Frontal cortex (tissue), 4 donors: Measurements from ENCODE around the gene VOPP1. TPM values are rescaled to one million over a fixed set of nuclear protein-coding genes. Genes with fewer than 3 reads are reported as not detected.

Source experiments
- DNase-seq, 2 donors: peaks; one replicate each; pipeline ENCODE4 v3.0.0; 2012; ENCODE audit warnings: low spot score in 2 of 2
- FAIRE-seq: peaks from 2 replicates; lab custom pipeline; 2012; peaks lifted over from hg19 to GRCh38; lab: Jason Lieb, UNC
- total RNA-seq: library from RNA; depleted of rRNA; stranded (reverse); fragments of >200 nt; gene quantifications from one replicate; pipeline ENCODE4 v1.2.3, GENCODE V29; 2014
- donor health status: control.
- donor health status: control.
- donor health status: control.

VOPP1 gene
- total RNA-seq, 1 donor from 2014 or later, result 83.6 TPM

DNA sequence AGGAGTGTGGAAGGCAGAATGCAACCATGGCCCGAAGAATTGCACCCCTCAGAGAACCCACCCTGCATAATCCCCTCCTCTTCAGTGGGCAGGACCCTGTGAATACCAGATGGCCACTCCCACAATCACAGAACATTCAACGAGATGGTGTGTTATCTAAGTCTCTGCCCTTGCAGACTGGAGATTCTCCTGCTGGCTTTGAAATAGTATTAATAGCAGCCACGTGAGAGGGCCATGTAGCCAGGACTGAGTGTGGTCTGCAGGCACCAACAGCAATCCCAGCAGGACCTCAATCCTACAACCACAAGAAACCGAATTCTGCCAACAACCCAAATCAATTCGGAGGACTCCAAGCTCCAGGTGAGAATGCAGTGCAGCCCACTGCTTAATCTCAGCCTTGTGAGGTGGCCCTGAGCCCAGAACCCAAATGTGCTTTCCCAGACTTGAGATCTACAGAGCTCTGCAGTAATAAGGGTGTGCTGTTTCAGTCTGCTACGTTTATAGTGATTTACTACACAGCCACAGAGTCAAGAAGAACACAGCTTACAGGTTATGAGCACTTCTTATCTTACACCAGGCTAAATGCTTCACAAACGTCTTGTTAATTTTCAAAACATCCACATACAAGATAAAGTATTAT lies 72.1 kb downstream of the VOPP1 start:
- no peak for FAIRE-seq
- no peak for DNase-seq

GRCh38 chr7:55499591-55499990 lies 72.7 kb downstream of the VOPP1 start:
- no peak for FAIRE-seq
- no peak for DNase-seq

DNA sequence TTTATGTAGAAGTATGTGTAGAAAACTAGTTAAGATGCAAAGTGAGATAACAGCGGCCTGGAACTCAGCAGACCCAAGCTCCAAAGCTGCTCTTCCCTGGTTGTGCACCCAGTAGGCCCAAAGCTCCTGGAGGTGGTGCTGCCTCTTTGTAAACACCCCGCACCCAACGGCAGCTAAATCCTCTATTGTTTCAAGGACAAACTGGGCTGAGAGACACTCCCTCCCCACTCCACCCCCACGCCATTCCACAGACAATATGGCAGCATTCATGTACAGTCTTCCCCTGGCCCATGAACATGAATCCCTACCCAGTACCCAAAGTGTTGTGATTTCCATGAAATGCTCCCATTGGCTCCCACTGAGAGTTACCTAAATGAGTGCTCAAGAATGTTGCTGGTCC lies 73.5 kb downstream of the VOPP1 start:
- FAIRE-seq (no peak), DNase-seq (no peak)

GRCh38 chr7:55498142-55498541 lies 74.2 kb downstream of the VOPP1 start:
- DNase-seq, result no peak
- FAIRE-seq, result no peak

GRCh38 chr7:55497521-55497920 lies 74.8 kb downstream of the VOPP1 start:
- DNase-seq (no peak), FAIRE-seq (no peak)

DNA sequence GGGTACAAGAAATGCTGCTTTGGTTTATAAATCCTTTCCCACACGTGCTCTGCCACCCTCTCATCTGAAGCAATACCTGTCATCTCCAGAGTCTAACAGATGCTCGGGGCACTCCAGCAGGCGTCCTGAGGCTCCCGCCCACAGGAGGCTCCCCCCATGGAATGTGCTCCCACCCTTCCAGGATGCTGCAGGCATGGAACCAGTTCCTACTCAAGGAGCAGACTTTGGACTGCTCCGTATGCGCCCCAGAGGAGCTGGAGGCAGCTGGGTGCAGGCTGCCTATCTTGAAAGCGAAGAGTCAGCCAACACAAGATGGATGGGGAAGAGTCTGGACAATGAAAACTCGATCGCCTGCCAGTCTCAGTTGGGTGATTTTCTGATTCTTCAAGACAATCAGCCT lies 75.4 kb downstream of the VOPP1 start:
- no peak for FAIRE-seq

GRCh38 chr7:55494951-55495350 lies 77.4 kb downstream of the VOPP1 start:
- FAIRE-seq, result no peak
- DNase-seq, result no peak

More for the DNA sequence above, 75.4 kb downstream of the VOPP1 start:
- no peak for DNase-seq

- no peak for FAIRE-seq
- DNase-seq, result no peak
Measured at GRCh38 chr7:55493408-55493807, 78.9 kb downstream of the VOPP1 start.

DNA sequence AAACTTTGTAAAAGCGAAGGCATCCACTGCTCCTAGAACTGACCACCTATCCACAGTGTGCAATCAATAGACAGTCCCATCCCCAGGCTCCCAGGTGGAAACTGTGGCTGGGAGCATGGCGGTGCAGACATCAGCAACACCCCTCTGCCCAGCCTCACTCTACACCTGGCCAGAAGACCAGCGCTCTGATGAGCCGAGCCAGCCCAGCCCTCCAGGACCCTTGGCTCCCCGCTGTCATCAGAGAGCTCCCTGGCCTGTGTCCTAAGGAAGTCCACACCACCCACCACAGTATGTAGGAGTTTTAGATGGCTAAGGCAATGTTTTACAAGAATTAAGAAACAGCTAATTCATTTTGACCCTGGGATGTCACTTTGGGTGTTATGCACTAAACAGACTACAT lies 81.0 kb downstream of the VOPP1 start:
- DNase-seq (no peak), FAIRE-seq (no peak)

DNA sequence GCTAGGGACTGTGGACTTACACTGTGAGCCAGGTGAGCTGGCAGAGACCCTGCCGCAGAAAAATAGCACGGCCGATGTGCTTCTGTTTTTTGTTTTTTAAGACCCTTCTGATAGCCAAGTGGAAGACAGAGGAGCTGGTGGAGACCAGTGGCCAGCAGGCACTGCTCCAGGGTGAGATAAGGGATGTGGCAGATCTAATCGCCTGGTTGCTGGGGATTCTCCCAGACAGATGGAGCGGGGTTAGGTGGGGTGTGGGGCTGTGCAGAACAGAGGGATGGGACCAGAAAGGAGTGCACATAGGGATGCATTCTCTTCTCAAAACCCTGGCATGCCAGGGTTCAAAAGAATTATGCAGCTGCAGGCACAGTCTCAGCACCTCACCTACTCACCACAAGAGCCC lies 82.2 kb downstream of the VOPP1 start:
- FAIRE-seq (no peak), DNase-seq (no peak)

GRCh38 chr7:55489552-55489951 lies 82.8 kb downstream of the VOPP1 start:
- FAIRE-seq, result no peak

GRCh38 chr7:55488804-55489340 lies 83.4 kb downstream of the VOPP1 start:
- FAIRE-seq (no peak), DNase-seq (no peak)

More at GRCh38 chr7:55489552-55489951, 82.8 kb downstream of the VOPP1 start:
- DNase-seq, result no peak

DNA sequence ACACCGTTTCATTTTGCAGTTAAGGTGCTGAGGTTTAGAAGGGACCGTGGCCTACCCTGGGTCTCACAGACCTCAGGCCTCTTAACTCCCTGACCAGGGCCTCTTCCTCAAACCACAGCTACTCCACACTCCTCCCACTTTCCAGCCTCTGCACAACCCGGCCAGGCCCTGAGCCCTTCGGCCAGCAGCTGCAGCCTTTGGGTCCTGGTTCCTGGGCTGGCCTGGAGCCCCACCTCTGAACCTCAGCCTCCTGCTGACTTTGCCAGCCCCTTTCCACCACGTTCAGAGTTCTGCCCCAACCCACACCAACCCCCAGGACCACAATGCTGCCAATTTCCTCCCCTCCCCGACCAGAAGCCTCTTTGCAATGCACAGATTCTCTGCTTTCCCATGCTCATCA lies 84.1 kb downstream of the VOPP1 start:
- FAIRE-seq, result no peak
- no peak for DNase-seq

DNA sequence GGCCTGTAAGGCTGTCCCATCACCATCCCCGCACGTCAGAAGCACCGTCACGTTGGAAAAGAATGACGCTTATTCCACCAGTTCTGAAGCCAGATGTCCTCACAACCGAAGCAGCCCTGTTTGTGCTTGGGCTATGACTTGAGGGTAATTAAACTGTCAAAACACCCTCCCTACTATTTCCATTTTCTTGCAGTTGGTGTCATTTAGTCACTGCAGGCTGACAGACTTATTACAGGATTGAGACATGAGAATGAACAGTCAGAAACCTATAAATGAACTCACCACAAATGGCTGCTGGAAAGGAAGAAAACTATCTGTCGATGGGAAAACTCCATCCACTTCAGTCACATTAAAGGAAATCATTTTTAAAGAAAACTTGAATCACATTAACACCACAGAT lies 85.3 kb downstream of the VOPP1 start:
- FAIRE-seq, result no peak
- no peak for DNase-seq

- DNase-seq, result no peak
Measured at GRCh38 chr7:55486192-55486590, 86.1 kb downstream of the VOPP1 start.

GRCh38 chr7:55485501-55486191 lies 86.7 kb downstream of the VOPP1 start:
- FAIRE-seq (no peak), DNase-seq (no peak)

More at GRCh38 chr7:55486192-55486590, 86.1 kb downstream of the VOPP1 start:
- FAIRE-seq, result no peak

DNA sequence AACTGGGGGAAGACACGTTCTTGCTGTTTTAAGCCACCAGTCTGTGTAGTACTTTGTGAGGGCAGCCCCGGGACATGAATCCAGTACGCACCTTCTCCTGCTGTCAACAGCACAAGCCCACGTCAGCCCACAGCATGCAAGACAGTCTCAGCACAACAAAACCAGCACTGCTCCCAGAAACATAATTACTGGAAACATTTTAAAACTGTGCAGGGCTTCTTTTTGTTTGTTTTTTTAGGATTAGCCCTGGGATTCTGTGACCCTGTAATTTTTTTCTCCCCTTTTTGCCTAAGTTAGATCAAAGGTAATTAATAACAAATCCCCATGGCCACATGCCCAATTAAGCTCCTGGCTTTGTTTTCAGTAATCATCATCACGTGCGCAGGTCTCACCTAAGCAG lies 87.5 kb downstream of the VOPP1 start:
- FAIRE-seq (no peak), DNase-seq (no peak)

GRCh38 chr7:55484241-55484640 lies 88.1 kb downstream of the VOPP1 start:
- FAIRE-seq (no peak), DNase-seq (no peak)

DNA sequence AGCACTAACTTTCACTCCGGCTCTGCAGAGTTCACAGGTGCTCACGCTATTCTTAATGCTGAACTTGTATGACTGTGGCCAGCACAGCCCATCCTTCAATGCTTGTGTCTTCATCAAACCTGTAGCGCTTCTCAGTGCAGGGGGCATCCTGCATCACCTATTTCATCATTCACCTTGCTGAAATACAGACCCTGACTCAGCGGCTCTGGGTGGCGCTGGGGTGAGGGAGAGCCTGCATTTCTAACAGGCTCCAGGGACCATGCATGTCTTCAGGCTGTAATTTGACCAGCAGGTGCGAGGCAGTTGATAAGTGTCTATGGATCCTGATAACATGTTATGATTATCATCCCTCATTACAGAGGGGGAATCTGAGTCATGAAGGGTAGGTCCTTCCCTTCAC lies 89.3 kb downstream of the VOPP1 start:
- FAIRE-seq (no peak), DNase-seq (no peak)

DNA sequence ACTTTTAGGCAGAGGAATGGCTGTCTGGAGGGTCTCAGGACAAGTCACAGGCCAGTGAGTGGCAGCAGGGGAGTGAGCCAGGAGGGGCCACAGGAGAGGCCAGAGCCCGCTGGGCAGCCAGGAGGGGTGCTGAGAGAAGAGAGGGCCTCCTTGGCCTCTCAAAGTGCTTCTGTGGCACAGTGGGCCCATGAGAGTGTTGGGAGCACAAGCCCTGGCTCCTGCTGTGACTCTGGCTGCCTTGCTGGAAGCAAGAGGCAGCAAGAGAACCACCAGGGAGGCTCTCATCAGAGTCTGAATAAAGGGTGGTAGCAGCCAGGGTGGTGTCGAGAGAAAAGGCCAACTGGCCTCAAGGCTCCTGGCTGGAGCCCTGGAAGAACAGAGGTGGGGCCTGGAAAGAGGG lies 91.1 kb downstream of the VOPP1 start:
- DNase-seq (no peak), FAIRE-seq (no peak)

DNA sequence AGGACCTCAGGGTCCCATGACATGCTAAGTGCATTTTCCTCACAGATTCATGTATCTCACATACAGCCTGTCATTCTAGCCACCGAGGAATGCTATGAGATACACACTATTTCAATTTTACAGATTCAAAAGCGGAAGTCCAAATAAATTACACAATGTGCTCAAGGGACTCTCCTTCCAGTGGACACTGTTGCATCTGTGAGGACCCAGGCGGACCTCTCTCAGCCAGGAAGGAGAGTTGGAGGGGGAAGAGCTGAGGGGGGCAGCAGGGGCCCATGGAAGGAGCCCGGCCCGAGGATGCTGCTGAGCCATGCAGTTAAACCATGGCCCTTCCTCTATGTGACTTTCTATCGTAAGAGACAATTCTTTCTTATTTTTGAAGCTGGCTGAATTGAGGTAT lies 93.6 kb downstream of the VOPP1 start:
- FAIRE-seq (no peak), DNase-seq (no peak)
